Measurements from ENCODE around the gene MYPN.
"Not testable (repeated sequence)": the region's sequence is repeated elsewhere in the genome, so short reads cannot be mapped to it uniquely, and the experiment has no call there.

MYPN gene

DNA sequence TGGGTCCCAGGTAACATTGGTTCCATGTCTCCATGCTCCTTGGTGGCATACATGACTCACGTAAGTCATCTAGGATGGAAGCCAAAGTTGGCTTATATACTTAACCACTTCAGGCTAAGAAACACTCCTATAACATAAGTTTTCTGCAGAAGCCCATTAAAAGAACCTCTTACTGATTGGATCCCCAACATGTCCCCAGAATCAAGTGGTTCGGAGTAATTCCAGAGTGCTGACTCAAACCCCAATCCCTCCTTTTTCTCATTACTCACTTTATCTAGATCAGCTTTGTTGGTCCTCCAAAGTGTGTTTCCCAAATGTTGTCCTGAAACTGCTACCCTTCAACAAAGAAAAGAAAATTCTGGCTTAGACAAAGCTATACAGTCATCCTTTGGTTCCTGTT lies 132.8 kb downstream of the MYPN start:
- in situ Hi-C loops (cut with MboI; ENCODE audit: low sequenced_read_pairs), result no loop called here
- Histone ChIP-seq H3K9me3 (no peaks in the 10 kb centered on the region), H3K4me1 (no peaks in the 10 kb centered on the region), H3K4me3 (no peak overlapping the region), H3K36me3 (replicated peaks) (no peaks in the 10 kb centered on the region), H3K27me3 (ENCODE audit: low read depth) (no peaks in the 10 kb centered on the region)
- no peak for DNase-seq (ENCODE audit: low spot score in 2 of 2)

DNA sequence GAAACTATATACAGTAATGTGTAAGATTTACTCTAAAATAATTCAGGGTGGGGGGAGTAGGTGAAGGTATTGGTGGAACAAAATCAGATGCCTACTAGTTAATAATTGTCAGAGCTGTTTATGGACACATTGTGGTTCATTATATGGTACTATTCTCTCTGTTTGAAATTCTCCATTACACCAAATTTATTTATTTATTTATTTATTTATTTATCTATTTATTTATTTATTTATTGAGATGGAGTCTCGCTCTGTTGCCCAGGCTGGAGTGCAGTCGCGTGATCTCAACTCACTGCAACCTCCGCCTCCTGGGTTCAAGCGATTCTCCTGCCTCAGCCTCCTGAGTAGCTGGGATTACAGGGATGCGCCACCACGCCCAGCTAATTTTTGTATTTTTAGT lies 137.1 kb downstream of the MYPN start:
- H3K27me3 ChIP-seq (ENCODE audit: low read depth); H3K36me3 ChIP-seq (replicated peaks); DNase-seq (ENCODE audit: low spot score in 2 of 2); H3K4me3 ChIP-seq; in situ Hi-C loops (cut with MboI; ENCODE audit: low sequenced_read_pairs); H3K9me3 ChIP-seq; H3K4me1 ChIP-seq: not testable (repeated sequence)

DNA sequence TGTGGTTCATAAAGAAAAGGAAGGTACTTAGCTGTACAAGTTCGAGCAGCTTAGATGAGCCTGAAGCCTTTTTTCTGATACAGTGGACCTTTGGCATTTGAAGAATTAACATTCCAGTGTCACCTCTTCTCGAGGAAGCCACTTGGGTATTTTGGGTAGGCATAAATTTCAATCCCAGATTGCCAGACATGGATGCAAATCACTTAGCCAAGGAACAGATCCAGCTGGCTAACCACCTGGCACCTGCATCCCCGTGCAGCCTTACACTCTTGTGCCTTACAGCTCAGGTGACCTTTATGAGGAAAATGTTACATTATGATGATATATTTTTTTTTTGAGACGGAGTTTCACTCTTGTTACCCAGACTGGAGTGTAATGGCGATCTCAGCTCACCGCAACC lies 138.6 kb downstream of the MYPN start:
- no peaks in the 10 kb centered on the region for H3K27me3 ChIP-seq (ENCODE audit: low read depth)
- no peak for DNase-seq (ENCODE audit: low spot score in 2 of 2)
- in situ Hi-C loops (cut with MboI; ENCODE audit: low sequenced_read_pairs), result no loop called here
- no peaks in the 10 kb centered on the region for H3K9me3 ChIP-seq
- no peaks in the 10 kb centered on the region for H3K4me1 ChIP-seq
- H3K36me3 ChIP-seq (replicated peaks), result no peaks in the 10 kb centered on the region
- H3K4me3 ChIP-seq, result no peak overlapping the region

- Histone ChIP-seq H3K9me3 (no peaks in the 10 kb centered on the region), H3K27me3 (ENCODE audit: low read depth) (no peaks in the 10 kb centered on the region), H3K4me1 (no peaks in the 10 kb centered on the region), H3K36me3 (replicated peaks) (no peaks in the 10 kb centered on the region), H3K4me3 (no peak overlapping the region)
- DNase-seq (ENCODE audit: low spot score in 2 of 2), result no peak
- in situ Hi-C loops (cut with MboI; ENCODE audit: low sequenced_read_pairs), result no loop called here
Observed at GRCh38 chr10:68249297-68249696, 140.0 kb downstream of the MYPN start.

DNA sequence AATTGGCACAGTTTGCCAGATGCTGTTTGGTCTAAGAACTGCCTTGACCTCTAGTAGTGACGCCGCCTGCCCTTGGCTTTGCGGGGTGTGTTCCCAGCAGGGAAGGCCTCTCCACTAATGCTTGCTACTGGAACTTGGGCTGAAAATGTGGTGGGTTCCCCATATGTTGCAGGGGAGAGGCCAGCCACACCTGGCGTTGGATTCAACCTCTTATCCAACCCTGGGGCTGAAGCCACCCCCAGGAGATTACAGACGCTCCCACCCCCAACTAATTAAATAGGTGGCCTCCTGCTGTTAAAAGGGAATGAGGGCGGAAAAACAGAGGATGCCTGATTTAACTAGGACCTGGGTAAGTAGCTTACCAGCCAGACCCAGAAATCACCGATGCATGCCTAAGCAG lies 141.9 kb downstream of the MYPN start:
- H3K4me3 ChIP-seq, result no peak overlapping the region
- no peak for DNase-seq (ENCODE audit: low spot score in 2 of 2)

GRCh38 chr10:68251625-68252495 lies 142.6 kb downstream of the MYPN start:
- Histone ChIP-seq H3K36me3 (replicated peaks) (no peaks in the 10 kb centered on the region), H3K27me3 (ENCODE audit: low read depth) (no peaks in the 10 kb centered on the region), H3K4me3 (no peak overlapping the region), H3K9me3 (no peaks in the 10 kb centered on the region), H3K4me1 (no peaks in the 10 kb centered on the region)
- no peak for DNase-seq (ENCODE audit: low spot score in 2 of 2)
- in situ Hi-C loops (cut with MboI; ENCODE audit: low sequenced_read_pairs), result no loop called here

More for the DNA sequence above, 141.9 kb downstream of the MYPN start:
- Histone ChIP-seq H3K4me1 (no peaks in the 10 kb centered on the region), H3K36me3 (replicated peaks) (no peaks in the 10 kb centered on the region), H3K9me3 (no peaks in the 10 kb centered on the region), H3K27me3 (ENCODE audit: low read depth) (no peaks in the 10 kb centered on the region)
- in situ Hi-C loops (cut with MboI; ENCODE audit: low sequenced_read_pairs), result no loop called here

GRCh38 chr10:68253346-68253745 lies 144.1 kb downstream of the MYPN start:
- Histone ChIP-seq H3K4me3 (no peak overlapping the region), H3K9me3 (no peaks in the 10 kb centered on the region), H3K27me3 (ENCODE audit: low read depth) (0 out of 2 replicates have a peak, but pooled peaks cover 3% of the 10 kb centered on the region), H3K36me3 (replicated peaks) (no peaks in the 10 kb centered on the region), H3K4me1 (no peaks in the 10 kb centered on the region)
- in situ Hi-C loops (cut with MboI; ENCODE audit: low sequenced_read_pairs), result no loop called here
- DNase-seq (ENCODE audit: low spot score in 2 of 2), result no peak

DNA sequence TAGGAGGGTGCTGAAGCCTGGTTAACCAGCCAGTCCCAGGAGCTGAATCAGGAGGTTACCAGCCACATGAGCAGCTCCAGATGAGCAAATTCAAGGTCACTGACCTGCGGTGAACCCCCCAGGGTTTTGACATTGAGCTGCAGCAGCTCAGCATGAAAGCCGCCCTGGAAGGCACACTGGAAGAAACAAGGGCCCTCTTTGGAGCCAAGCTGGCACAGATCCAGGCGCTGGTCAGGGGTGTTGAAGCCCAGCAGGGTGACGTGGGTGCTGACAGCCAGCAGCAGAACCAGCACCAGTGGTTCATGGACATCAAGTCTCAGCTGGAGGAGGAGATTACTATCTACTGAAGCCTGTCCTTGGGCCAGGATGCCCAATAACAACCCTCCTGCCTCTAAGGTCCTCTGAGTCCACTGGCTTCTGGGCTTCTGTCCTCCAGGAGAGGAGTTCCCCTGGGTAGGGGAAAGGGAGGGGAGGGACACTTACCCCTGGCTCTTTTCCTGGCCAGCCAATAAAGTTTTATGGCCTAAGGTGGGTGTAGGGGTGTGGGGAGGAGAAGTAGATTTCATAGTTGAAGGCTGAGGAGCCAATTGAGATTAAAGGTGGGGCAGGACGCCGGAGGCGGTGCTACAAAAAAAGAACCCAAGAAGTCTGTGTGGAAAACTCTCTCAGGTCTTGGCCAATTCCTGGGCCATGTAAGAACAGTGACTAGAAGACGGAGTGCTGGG lies 152.0 kb downstream of the MYPN start:
- Histone ChIP-seq H3K36me3 (replicated peaks) (no peaks in the 10 kb centered on the region), H3K4me3 (no peak overlapping the region), H3K4me1 (no peaks in the 10 kb centered on the region), H3K27me3 (ENCODE audit: low read depth) (peaks cover 3% of the 10 kb centered on the region; the same call in 1 of the 2 replicates), H3K9me3 (no peaks in the 10 kb centered on the region)
- in situ Hi-C loops (cut with MboI; ENCODE audit: low sequenced_read_pairs), result no loop called here
- no peak for DNase-seq (ENCODE audit: low spot score in 2 of 2)
